ENCODE measurements around the gene SKP2.
"Not testable (repeated sequence)": the region's sequence is repeated elsewhere in the genome, so short reads cannot be mapped to it uniquely, and the experiment has no call there.

The SKP2 gene

GRCh38 chr5:36151434-36152323 lies at the start of gene SKP2, which contains the start of gene LMBRD2:
Gene SKP2, plus strand, starts transcription at chr5:36152111. Its CDS starts 152 bp downstream, at chr5:36152263.
Gene LMBRD2, minus strand, starts transcription at chr5:36151887. Its CDS starts 8,538 bp downstream, at chr5:36143349.
- peak; percentile 98 for DNase-seq (ENCODE audit: low spot score)

DNA sequence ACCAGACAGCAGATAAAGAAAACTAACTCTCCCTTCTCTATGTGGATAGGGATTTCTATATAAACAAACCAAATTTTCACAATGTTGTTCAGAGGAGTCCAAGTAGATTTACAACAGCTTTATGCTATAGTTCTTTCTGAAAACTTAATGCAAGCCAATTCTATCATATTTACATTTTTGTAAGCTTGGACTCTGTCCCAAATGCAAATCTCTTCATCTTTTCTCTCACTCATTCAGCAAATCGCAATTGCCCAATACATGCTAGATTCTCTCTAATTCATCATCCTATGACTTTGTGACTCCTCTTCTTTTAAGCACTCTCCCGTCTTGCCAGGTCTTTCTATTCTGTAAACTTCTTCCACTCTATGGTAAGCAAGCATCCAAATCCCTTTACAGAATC lies 46.1 kb upstream of the SKP2 start:
- no peak for DNase-seq (ENCODE audit: low spot score)

- DNase-seq (ENCODE audit: low spot score) = no peak
Measured at GRCh38 chr5:36108758-36109460, 43.0 kb upstream of the SKP2 start.

DNA sequence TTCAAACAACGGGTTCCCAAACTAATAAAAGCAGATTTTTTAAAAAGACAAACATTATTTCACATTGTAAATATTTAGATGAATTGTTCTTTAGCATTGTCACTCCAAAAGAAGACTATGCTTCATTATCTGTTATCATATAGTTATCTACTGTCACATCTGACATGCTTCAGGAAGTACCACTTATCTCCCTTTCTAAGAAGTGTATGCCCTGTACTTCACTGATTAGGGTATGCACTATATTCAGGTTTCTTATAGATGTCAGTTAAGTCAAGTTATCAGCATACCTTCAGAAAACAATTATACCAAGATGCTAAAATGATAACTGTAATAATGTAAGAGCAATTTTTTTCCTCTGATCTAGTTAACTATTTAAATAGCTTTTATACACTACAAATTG lies 40.7 kb upstream of the SKP2 start:
- DNase-seq (ENCODE audit: low spot score) = no peak

DNA sequence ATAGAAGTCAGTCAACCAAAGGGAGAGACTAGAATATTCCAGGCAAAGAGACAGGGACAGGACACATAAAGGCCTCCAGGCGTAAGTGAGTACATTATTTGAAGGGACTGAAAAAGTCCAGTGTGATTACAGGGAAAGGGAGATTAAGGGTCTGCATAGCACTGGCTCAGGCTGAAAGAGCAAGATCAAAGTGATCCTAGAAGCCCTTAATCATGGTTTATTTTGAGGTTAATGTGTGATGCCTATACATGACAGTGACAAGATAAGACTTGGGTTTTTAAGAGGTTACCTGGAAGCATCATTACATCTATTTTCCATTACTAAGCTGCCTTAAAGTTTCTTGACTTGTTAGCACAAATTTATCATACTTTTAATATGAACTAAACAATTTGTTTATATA lies 26.0 kb upstream of the SKP2 start:
- DNase-seq (ENCODE audit: low spot score) = no peak

DNA sequence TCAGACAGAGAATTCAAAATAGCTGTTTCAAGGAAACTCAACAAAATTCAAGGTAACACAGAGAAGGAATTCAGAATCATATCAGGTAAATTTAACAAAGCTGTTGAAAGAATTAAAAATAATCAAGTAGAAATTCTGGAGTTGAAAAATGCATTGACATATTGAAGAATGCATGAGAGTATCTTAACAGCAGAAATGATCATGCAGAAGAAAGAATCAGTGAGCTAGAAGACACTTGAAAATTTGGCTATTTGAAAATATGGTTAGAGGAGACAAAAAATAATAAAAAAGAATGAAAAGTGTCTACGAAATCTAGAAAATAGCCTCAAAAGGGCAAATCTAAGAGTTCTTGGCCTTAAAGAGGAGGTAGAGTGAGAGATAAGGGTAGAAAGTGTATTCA lies 23.1 kb upstream of the SKP2 start:
- no peak for DNase-seq (ENCODE audit: low spot score)

DNA sequence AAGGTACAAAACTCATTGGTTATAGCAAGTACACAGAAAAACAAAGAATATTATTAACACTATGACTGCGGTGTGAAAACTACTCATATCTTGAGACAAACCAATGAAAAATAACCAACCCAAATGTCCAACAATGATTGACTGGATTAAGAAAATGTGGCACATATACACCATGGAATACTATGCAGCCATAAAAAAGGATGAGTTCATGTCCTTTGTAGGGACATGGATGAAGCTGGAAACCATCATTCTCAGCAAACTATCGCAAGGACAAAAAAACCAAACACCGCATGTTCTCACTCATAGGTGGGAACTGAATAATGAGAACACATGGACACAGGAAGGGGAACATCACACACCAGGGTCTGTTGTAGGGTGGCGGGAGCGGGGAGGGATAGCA lies 22.2 kb upstream of the SKP2 start:
- not testable (repeated sequence) for DNase-seq (ENCODE audit: low spot score)

- DNase-seq (ENCODE audit: low spot score) = not testable (repeated sequence)
Measured at GRCh38 chr5:36133009-36133408, 18.9 kb upstream of the SKP2 start.

- DNase-seq (ENCODE audit: low spot score) = no peak
Measured at GRCh38 chr5:36135988-36136387, 15.9 kb upstream of the SKP2 start.

- DNase-seq (ENCODE audit: low spot score) = no peak
Measured at GRCh38 chr5:36136581-36136980, 15.3 kb upstream of the SKP2 start.

- no peak for DNase-seq (ENCODE audit: low spot score)
Measured at GRCh38 chr5:36138900-36139683, 12.8 kb upstream of the SKP2 start.

GRCh38 chr5:36145311-36145710 lies 6.6 kb upstream of the SKP2 start:
- DNase-seq (ENCODE audit: low spot score) = no peak

GRCh38 chr5:36146390-36146789 lies 5.5 kb upstream of the SKP2 start:
- DNase-seq (ENCODE audit: low spot score) = no peak

DNA sequence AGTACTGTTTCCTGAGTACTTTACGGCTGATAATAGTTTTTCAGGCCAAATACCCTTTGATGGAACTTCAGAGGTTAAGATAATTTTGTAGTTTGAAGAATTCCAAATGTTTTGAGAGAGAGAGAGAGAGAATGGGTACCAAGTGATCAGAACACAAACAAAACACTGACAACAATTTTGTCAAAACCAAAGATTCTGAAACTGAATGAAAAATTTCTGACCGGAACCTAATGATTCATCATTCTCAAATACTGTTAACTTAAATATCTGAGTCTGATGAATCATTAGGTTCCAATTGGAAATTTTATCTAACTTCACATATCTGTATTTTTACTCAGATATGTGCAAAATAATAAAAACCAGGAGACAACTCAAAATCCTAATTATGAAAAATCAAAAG lies 4.2 kb upstream of the SKP2 start:
- no peak for DNase-seq (ENCODE audit: low spot score)

- DNase-seq (ENCODE audit: low spot score) = peak; percentile 49
Measured at GRCh38 chr5:36150676-36151433, 1.1 kb upstream of the SKP2 start.

DNA sequence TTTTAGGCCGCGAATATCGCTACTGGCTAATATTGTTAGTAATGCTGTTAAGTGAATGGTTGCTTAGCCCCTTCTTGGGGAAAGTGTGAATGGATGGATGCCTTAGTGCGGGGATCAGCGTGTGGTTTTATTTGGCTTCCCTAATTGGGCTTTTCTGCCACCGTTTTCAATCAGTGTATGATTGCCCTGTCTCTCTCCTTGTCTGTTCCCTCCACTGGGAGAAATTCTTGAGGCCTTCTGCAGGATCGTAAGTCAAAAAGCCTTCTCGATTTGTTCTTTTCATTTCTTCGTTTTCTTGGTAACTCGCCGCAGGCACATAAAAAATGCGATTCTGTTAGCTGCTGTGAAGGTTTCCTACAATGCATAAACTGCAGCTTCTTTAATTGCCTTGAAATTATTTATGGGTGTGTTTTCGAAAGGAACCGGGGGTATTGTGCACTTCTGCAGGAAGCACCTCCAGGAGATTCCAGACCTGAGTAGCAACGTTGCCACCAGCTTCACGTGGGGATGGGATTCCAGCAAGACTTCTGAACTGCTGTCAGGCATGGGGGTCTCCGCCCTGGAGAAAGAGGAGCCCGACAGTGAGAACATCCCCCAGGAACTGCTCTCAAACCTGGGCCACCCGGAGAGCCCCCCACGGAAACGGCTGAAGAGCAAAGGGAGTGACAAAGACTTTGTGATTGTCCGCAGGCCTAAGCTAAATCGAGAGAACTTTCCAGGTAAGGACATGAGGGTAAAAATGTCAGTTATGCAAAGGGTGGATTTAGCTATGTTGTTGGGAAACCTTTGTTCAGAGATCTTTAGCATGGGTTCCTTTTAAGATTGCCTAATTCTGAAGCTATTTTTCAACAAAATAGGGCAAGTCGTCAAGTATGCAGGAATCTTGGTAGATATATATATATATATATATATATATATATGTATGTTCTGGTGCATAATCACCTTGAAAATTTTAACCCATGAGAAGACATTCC lies 700 bp downstream of the SKP2 start:
- DNase-seq (ENCODE audit: low spot score) = peak; percentile 19

DNA sequence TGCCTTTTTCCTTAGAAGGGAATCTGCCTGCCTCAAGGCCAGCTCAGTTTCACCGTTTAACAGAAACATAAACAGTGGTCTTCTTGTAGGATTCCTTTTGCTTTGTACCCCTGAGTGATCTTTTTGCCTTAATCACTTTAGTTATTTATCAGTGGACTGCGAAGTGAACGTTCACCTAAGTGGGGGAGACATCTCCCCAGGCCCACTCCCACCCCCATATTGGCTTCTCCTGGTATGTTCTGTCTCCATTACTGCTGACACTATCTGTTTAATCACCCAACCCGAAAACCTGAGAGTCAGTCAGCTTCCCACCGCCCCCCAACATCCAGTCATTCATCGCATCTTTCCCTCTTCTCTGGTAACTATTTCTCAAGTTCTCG lies 1.4 kb downstream of the SKP2 start:
- no peak for DNase-seq (ENCODE audit: low spot score)

GRCh38 chr5:36153726-36154125 lies 1.8 kb downstream of the SKP2 start:
- DNase-seq (ENCODE audit: low spot score) = no peak

DNA sequence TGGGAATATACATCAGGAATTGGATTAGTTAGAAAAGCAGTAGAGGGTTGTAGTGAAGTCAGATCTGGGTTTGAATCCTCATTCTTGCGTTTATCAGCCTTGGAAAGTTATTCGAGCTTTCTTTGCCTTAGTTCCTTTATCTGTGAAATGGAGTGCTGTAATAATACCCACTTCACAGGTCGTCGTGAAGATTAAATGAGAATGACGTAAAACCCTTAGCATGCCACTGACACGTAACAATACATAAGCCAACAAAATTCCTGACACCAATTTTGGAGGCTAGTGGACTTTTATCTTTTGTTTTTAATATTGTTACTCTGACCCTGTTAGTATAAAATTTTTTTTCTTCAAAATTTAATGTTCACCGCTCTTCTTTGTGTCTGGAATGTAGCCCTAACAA lies 3.4 kb downstream of the SKP2 start:
- DNase-seq (ENCODE audit: low spot score) = no peak

GRCh38 chr5:36156121-36156601 lies 4.2 kb downstream of the SKP2 start:
- peak; percentile 8 for DNase-seq (ENCODE audit: low spot score)
